HG02678 (cell line): ENCODE data around the gene TOPAZ1.

ENCODE experiments used
- ATAC-seq: cut with Tn5 transposase; IDR thresholded peaks from one replicate; pipeline ENCODE4 v1.9.1; 2021; ENCODE audit warnings: mild to moderate bottlenecking, moderate library complexity; ENCODE audit not compliant: unreplicated experiment

The TOPAZ1 gene

DNA sequence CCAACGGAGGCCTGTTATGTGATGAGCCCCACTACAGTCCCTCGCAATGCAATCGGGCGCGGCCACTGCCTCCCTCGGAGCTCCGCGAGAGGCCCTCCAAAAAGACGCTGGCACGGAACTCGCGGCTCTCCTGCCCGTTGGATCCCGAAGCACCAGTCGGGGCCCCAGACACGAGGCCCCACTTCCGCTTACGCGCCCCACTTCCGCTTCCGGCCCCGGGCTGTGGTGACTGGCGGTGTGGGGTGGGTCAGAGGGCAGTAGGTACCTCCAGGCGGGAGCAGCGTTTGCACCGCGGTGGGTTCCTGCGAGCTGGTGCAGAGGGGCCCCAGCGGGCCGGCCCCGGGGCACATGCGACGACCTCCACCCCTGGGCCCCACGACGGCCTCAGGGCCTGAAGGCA lies at the start of gene TOPAZ1:
TSS of gene TOPAZ1 (plus strand) at position 181 of the 400 bp plus-strand sequence. CDS start at position 349, 168 bp downstream.
- no peak for ATAC-seq

DNA sequence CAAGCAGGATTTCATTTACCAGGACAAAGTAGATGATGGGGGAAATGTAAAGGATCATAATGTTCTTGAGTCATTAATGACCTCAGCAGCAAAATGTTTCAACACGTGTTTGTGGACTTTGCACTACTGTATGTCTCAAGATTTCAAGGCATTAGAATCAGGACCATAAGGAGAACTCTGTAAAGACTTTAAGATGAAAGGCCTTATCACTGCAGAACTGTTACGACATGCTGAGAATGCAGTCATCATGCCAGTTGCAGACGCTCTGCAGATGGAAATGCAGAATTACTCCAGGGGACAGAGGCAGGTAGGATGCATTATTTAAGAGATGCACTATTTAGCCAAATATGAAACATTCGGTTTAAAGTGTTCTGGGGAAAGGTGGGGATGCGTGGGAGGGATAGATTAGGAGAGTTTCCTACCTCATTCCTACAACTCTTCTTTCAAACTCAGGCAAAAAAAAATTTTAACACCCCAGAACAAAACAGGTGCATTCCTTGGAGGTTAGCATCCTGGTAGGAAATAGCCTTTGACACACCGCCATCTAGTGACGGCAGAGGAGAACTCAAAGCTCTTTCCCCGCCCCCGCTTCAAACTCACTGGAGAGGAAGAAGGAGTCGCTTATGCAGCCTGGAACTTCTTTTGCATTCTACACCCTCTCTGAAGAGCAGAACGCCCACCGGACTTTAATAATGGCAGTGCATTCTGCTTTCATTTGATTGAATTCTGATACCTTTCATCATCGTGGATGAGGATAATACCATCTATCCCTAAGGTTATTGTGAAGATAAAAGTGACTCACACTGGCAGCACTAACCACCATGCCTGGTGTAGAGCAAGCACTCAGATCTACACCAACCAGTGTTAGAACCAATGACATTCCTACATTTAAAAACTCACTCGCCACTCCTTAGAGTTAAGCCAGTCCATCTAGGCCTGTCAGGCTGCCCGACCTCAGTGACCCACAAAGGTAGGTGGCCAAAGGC lies 43.1 kb upstream of the TOPAZ1 start:
- ATAC-seq, result peak; percentile 62

DNA sequence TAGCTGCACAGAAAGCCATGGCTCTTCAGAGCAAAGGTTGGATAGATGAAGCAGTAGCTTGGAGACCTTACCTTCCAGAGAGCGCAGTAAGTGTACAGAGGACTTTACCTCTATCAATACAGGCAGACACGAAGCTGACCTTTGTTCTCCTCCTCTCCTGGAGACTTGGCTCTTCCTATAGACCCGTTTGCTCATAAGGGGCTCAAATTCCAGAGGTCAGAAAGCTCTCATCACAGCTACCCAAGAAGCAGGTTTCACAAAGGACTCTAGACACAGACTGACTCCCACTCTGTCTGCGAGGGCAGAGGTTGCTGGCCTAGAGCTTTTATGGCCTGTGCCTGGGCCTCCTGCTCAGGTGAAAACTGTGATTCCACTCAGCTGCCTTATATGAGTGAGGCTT lies 35.4 kb upstream of the TOPAZ1 start:
- ATAC-seq, result no peak

DNA sequence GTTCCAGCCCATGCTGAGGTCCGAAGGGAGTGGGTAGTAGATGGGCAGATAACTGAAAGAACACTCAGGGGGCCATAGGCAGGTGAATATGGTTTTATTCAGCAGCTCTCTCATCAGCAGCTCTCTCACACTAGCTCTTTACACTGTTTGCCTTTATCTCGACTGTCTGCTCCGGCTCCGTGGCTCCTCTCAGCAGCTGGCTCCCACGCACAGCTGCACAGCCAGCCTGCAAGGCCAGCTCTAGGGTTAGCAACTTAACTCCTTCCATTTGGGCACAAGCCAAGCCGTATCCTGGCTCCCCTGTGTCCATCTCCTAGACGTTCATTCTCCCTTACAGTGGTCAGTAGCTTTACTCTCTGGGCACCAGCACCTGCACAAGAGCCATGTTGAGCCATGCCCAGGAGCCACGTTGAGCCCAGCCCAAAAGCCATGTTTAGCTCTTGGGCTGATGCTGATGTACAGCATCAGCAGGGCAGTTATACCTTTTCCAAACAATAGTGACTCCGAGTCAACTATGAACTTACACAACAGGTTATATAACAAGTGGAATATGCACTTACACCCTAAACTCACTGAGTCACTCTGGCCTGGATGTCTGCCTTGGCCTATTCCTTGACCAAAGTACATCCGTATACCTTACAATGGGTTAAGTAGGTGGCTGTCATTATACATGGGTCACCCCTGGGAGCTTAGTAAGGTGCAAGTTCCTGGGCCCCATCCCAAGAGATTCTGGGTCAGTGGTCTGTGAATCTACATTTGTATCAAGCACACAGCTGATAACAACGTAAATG lies 34.6 kb upstream of the TOPAZ1 start:
- no peak for ATAC-seq

DNA sequence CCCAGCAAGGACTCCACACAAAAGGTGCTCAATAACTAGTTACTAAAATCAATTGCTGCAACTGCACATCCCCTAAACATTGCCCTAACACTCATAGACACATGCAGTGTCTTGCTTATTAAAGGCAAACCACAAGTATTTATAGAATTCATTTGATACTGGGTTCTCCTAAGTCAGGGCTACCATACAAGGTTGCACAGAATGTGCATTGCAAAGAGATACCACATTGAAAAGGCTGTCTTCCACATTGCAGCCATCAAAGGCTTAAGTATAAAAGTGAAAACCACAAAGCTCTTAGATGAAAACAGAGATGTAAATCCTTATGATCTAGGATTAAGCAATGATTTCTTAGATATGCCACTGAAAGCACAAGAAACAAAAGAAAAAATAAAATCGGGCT lies 33.6 kb upstream of the TOPAZ1 start:
- ATAC-seq, result no peak

DNA sequence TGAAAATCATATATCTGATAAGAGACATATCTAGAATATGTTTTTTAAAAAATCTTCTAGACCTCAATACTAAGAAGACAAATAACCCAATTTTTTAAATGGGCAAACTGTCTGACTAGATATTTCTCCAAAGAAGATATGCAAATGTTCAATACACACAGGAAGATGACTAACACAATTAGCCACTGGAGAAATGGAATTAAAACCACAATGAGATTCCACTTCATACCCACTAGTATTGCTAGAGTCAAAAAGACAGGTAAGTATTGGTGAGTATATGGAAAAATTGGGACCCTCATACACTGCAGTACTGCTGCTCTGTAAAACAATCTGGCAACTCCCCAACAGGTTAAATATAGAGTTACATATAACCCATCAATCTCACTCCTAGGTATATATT lies 33.1 kb upstream of the TOPAZ1 start:
- no peak for ATAC-seq

DNA sequence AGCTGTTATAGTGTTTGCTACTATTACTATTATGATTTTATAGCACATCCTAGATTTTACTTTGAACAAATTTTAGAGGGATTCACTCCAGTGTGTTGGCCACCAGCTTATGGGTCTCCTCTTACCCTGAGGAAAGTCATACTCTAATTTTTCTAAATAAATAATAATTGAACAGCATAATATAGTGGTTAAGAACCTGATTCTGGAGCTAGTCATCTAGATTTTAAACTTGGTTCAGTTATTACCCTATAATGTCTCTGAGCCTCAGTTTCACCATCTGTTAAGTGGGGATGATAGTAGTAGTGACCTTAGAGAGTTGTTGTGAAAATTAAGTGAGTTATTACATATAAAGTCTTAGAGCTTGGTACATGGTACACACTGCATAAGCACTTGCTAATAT lies 30.7 kb upstream of the TOPAZ1 start:
- ATAC-seq, result no peak

DNA sequence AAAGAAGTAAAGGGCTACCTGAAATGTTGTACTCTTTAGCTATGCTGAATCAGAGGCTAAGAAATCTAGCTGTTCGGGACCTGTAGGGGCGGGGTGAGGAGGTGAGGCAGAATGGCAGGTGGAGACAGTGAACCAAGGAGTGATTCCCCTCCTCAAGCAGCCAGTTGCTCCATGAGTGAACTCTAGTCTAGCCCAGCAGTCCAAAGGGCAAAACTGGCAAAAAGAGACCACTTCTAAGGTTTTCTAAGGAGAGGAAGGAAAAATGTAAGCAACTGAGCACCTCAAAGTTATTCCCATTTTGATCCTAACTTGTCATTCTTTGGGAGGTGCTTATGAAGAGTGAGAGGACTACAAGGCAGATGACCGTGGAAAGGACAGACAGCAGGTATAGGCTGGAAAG lies 19.3 kb upstream of the TOPAZ1 start:
- ATAC-seq, result no peak

DNA sequence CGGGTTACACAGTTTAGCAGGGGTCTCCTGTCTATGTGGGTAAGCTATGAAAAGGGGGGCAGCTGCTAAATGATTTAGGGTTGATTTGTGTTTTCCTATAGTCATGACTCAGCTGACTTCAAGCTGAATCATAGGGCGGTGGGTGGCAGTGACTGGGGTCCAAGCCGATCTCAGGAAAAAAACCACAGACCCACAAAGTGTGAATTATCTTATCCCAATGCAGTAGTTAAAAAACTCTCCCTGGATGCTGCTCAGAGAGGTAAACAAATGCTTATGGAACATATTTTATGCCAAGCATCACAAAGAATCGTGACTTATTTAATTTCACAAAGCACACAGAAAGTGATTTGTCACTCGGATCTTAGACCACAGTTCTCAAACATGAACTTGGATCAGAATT lies 18.4 kb upstream of the TOPAZ1 start:
- ATAC-seq, result no peak

DNA sequence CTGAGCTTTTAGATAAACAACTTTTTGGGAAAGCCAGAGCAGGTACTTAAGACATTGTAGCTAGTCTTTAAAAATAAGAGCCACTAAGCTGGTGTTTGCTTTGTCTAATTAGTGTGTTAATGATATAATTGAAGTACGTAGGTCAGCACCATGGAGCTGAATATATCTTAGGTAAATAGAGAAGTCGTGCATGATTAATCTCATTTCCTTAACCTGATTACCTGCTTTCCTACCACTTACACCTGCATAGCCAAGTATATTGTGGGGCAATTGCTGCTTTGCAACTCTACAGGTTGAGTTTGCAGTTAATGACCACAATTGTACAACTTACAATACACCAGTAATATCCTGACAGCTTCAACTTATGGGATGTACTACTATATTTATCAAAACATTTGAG lies 17.6 kb upstream of the TOPAZ1 start:
- ATAC-seq, result no peak

DNA sequence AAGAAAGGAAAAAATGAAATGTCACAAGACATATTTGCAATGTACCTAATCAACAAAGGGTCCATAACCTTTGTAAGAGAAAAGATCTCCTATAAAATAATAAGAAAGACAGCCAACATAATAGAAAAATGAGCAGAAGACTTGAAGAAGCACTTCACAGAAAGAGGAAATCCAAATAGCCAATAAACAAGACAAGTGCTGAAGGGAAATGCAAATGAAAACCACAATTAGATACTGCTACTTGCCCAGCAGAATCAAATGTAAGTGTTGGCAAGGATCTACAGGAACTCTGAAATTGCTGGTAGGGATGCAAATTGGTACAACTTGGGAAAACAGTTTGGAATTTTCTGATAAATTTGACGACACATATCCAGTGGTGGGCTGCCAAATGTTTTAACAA lies 15.1 kb upstream of the TOPAZ1 start:
- no peak for ATAC-seq

DNA sequence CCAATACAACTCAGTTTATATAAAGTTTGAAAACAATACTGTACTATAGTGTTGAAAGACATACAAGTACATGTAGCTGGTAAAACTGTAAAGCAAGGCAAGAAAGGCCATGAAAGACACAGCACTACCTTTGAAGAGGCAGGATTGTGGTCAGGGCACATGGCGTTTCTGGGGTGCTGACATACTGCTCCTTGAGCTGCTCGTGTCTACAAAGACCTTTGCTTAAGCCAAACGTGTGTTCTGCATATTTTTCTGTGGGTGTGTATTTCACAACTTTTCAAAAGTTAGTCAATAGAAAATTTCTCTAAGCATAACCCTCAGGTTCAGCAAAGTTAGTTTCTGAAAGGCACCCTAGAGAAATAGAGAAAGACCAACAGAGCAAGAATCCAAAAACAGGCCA lies 14.1 kb upstream of the TOPAZ1 start:
- no peak for ATAC-seq

DNA sequence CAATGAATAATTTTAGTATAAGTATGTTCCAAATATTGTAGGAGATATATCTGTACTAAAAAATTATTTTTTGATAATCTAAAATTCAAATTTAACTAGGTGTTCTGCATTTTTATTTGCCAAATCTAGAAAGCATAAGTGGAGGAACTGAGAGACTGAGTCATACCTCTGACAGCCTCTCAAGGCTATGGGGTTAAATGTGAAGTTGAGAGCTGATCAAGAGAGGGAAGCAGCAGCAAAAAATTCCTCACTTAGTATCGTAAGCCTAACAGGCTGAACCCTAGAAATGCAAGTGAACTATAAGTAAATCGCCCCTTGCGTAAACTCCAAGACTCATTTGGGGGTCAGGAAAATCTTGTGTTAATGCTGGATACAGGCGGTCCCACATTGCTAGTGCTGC lies 12.8 kb upstream of the TOPAZ1 start:
- no peak for ATAC-seq

DNA sequence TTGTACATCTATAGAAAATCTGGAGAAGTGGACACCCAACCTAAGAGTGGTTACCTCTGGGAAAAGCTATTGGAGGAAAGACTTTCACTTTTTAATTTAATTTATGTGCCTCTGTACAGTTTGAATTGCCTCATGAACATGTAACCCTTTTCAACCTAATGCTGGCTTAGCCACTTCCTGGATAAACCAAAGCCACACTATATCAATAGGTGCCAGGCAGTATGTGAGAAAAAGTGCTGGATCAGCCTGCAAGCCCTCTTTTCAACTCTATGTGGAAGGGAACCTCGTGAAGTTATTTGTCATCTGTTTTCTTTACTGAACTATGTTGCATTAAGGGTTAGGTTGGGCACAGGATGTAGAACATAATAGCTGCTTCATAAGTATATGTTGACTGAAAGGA lies 9.3 kb upstream of the TOPAZ1 start:
- ATAC-seq, result no peak

DNA sequence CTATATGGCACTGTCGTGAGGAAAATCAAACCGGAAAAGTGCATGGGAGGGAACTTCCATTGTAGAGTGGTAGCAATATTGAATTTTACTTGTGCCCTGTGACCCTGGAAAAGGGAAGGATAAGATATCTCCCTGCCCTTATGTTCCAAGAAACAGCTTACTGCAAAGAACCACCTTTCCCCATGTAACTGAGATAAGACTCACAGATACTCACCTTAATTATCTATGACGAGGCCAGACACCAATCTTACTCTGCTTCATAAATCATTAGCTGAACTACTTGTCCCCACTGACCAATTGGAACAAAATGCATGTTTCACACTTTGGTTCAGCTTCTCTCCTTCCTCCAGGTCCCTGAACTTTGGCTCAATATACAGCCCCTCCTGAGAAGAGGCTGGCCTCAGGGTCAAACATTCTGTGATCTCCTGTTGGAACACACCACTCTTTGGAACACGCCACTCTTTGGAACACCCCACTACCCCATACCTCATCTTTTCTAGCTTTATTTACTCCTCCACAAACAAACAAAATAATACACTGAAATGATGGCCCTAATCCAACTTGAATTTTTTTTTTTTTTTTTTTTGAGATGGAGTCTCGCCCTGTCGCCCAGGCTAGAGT lies 6.9 kb upstream of the TOPAZ1 start:
- ATAC-seq, result no peak

DNA sequence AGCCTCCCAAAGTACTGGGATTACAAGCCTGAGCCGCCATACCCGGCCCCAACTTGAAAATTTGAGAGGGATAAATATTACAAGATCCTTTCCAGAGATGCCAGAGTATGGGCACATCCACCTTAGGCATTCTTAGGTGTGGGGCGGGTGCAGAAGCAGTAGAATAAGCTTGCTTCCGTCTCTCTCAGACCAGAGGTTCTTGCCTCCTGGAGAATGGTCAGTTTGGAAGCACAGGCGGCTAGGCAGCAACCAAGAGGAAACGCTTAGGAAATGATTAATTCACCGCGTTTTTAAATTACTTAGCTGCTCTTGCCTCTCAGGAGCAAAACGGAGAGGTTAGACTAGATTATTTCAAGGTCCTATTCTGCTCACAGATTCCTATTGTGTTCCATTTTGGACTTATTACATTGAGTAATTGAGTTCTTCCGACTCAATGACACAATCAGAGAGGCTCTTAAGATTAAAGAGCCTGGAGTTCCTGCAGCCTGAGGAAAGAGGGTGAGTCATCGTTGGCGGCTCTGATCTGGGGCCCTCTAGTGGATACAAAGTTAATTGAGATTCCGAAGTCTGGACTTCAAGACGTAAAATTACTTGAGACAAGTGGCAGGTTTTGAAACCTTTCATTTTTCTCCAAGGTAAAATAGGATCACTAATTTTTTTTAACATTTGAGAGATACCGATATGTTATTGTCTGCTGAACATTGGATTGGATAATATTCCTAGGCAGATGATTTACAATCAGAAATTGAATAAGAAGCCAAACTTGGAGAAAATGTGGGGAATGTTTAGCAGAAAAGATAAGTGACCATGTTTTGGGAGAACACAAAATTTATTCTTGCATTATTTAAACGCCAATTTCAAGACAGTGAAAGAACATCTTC lies 5.8 kb upstream of the TOPAZ1 start:
- peak; percentile 81 for ATAC-seq

DNA sequence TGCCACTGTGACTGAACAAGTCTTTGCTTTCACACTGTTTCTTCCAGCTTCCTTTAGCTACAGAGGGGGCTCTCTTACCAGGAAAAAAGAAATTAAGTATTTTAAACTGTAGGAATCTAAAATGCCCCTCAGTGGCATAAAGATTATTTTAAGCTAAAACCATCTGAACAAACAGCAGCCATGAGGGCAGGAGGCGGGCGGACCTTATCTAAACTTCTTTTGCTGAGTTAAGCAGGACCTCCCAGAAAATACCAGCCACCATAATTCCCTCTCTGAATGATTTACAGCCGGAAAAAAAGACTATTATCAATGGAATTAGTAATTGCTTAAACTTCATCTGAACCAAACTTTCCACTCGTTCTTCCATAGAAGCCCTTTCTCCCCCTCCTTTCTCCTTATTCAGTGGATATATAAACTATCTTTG lies 5.2 kb upstream of the TOPAZ1 start:
- no peak for ATAC-seq

DNA sequence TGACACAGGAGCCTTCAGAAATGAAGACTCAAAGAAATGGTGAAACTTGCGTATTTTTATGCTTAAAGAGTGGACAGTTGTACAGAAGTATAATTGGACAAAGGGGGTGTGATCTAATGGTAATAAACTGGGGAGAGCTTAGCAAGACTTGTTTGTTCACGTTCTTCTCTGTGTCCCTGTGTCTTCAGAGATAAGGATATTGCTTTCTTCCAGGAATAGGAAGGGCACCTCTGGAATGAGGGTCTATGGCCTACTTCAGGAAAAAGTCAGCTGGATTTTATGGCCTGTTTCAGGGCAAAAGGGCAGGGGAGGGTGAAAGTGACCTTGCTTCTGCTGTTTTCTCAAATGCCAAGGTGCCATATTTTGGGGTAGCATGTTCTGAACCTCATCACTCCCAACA lies 4.5 kb upstream of the TOPAZ1 start:
- ATAC-seq, result no peak

DNA sequence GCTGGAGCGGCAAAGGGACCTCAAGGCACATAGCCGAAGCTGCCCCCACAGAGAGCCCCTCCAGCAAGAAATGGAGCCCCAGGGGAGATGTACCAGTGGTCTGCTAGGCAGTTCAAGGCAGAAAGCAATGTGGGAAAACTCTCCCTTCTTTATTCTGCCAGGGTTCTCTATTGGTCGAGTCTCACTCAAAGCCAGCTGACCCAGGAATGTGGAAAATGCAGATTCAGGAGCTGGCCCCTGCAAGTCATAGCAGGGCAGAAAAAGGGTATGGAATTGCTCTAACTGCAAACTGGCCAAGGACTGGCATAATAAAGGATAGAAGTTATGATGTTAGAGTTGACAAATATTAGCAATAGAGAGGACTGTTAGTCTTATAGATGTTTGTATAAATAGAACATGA lies 4.0 kb upstream of the TOPAZ1 start:
- ATAC-seq, result no peak

DNA sequence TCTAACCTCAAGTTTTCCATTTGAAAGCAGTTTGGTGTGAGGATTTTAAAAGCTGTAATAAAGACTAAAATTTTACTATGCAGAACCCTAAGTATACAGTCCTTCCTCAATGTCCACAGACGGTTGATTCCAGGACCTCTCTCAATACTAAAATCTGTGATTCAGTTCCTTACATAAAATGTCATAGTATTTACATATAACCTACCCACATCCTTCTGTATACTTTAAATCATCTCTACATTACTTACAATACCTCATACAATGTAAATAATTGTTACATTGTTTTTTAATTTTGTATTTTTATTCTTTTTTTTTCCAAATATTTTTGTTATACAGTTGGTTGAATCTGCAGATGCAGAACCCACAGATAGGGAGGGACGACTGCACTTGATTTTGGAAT lies 2.8 kb upstream of the TOPAZ1 start:
- no peak for ATAC-seq

DNA sequence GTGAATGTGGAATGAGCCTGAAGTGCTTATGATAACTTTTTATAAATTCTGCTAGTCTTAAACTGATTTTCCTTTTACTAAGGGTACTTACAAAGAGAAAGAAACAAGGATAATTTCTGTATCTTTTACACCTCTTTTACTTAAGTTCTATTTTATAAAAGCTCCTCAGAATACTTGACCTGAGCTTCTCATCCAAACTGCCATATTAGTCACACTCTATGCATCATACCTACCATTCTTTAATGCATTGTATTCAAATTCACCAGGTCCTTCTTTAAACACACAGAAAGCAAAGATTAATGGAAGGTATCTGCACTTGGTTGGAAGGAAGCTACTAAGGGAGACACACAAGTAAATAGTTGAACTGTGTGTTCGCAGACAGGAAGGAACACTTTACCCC lies 1.6 kb upstream of the TOPAZ1 start:
- no peak for ATAC-seq
